Osteocyte (in vitro differentiated cells): ENCODE data around the gene CTXND1. TPM values are rescaled to one million over a fixed set of nuclear protein-coding genes. Genes with fewer than 3 reads are reported as not detected.

Source experiments
- DNase-seq: peaks from one replicate; pipeline ENCODE4 v3.0.0; 2021; ENCODE audit warnings: mixed read lengths; ENCODE audit not compliant: unreplicated experiment; ENCODE audit errors: extremely low spot score
- H3K27ac Mint-ChIP-seq: one replicate; pipeline ENCODE4 v1.8.0; 2021; ENCODE audit warnings: mild to moderate bottlenecking, mixed read lengths; ENCODE audit not compliant: unreplicated experiment
- H3K27me3 Mint-ChIP-seq: one replicate; pipeline ENCODE4 v1.8.0; 2021; ENCODE audit warnings: mixed read lengths; ENCODE audit not compliant: unreplicated experiment
- H3K36me3 Mint-ChIP-seq: one replicate; pipeline ENCODE4 v1.8.0; 2021; ENCODE audit warnings: mixed read lengths; ENCODE audit not compliant: unreplicated experiment
- H3K4me1 Mint-ChIP-seq: one replicate; pipeline ENCODE4 v1.8.0; 2021; ENCODE audit warnings: mixed read lengths; ENCODE audit not compliant: unreplicated experiment
- H3K4me3 Mint-ChIP-seq: one replicate; pipeline ENCODE4 v1.8.0; 2021; ENCODE audit warnings: mild to moderate bottlenecking, moderate library complexity, mixed read lengths; ENCODE audit not compliant: unreplicated experiment
- H3K9me3 Mint-ChIP-seq: one replicate; pipeline ENCODE4 v1.8.0; 2021; ENCODE audit warnings: mixed read lengths; ENCODE audit not compliant: unreplicated experiment
- total RNA-seq: library from RNA; stranded (reverse); gene quantifications from 2 replicates; pipeline ENCODE4 v1.2.1, GENCODE V29; 2021
- TF ChIP-seq, protein P1 (sequence below): fragments of 200-600 bp; sonication (generic); IDR thresholded peaks from 2 replicates; pipeline ENCODE4 v1.5.0; 2021; ENCODE audit warnings: antibody characterized with exemption, mild to moderate bottlenecking, moderate library complexity

Gene CTXND1
- total RNA-seq, 1 donor from 2014 or later, result 0.24 TPM

DNA sequence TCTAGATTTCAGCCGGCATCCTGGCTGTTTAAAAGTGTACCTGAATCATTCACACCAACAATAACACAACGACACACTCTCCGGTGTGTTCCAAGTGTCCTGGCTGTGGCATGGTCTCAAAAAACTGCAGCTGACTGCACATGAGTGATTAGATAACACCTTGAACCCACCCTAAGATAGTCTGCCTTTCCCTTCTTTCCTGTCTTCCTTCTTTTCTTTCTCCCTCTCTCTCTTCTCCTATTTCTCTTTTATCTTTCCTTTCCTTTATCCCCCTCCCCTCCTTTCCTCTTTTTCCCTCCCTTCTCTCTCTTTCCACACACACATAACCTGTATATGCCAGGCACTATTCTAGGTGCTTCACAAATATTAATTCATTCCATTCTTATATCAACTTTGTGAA lies 100.4 kb downstream of the CTXND1 start:
- no peak overlapping the region for H3K27ac Mint-ChIP-seq
- H3K4me1 Mint-ChIP-seq, result peaks cover 14% of the 10 kb centered on the region
- H3K4me3 Mint-ChIP-seq, result peak overlapping the region; percentile 77
- no peak for DNase-seq
- H3K27me3 Mint-ChIP-seq, result no peaks in the 10 kb centered on the region
- H3K9me3 Mint-ChIP-seq, result no peaks in the 10 kb centered on the region
- TF ChIP-seq, protein P1, sequence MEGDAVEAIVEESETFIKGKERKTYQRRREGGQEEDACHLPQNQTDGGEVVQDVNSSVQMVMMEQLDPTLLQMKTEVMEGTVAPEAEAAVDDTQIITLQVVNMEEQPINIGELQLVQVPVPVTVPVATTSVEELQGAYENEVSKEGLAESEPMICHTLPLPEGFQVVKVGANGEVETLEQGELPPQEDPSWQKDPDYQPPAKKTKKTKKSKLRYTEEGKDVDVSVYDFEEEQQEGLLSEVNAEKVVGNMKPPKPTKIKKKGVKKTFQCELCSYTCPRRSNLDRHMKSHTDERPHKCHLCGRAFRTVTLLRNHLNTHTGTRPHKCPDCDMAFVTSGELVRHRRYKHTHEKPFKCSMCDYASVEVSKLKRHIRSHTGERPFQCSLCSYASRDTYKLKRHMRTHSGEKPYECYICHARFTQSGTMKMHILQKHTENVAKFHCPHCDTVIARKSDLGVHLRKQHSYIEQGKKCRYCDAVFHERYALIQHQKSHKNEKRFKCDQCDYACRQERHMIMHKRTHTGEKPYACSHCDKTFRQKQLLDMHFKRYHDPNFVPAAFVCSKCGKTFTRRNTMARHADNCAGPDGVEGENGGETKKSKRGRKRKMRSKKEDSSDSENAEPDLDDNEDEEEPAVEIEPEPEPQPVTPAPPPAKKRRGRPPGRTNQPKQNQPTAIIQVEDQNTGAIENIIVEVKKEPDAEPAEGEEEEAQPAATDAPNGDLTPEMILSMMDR, result no peak
- H3K36me3 Mint-ChIP-seq, result no peaks in the 10 kb centered on the region

DNA sequence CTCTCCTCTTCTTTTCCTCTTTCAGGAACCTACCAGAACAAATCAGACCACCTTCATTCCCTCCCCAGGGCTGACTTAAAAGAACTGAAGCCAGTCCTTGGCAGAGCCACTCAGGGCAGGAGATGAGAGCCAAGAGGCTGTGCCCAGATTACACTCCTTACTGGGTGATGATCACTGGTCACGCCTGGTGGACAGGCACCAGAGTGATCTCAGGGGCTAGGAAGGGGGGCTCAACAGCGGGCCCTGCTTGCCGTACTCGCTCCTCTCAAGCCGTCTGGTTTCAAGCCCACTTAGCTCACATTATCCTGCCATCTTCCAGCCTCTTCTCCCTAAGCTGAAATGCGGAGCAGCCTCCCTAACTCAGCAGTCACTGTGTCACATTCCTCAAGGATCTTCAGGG lies 100.9 kb downstream of the CTXND1 start:
- no peak for DNase-seq
- Mint-ChIP-seq H3K36me3 (no peaks in the 10 kb centered on the region), H3K9me3 (peaks cover 4% of the 10 kb centered on the region), H3K4me1 (peaks cover 14% of the 10 kb centered on the region), H3K4me3 (no peak overlapping the region), H3K27ac (no peak overlapping the region), H3K27me3 (no peaks in the 10 kb centered on the region)
- TF ChIP-seq, protein P1, result no peak

Other genes starting within 250 kb of the CTXND1 start
- gene ZFAND6, start 192.5 kb downstream of the CTXND1 start, total RNA-seq, result 63.8 and 65.9 TPM in 2 replicates
- gene FAH, start 99.2 kb downstream of the CTXND1 start, total RNA-seq, result 9.5 and 12.9 TPM in 2 replicates
- 68.1 and 72.4 TPM in 2 replicates for gene ARNT2, start 152.2 kb upstream of the CTXND1 start, total RNA-seq